Measurements from ENCODE around the gene PROCA1.

PROCA1 gene

DNA sequence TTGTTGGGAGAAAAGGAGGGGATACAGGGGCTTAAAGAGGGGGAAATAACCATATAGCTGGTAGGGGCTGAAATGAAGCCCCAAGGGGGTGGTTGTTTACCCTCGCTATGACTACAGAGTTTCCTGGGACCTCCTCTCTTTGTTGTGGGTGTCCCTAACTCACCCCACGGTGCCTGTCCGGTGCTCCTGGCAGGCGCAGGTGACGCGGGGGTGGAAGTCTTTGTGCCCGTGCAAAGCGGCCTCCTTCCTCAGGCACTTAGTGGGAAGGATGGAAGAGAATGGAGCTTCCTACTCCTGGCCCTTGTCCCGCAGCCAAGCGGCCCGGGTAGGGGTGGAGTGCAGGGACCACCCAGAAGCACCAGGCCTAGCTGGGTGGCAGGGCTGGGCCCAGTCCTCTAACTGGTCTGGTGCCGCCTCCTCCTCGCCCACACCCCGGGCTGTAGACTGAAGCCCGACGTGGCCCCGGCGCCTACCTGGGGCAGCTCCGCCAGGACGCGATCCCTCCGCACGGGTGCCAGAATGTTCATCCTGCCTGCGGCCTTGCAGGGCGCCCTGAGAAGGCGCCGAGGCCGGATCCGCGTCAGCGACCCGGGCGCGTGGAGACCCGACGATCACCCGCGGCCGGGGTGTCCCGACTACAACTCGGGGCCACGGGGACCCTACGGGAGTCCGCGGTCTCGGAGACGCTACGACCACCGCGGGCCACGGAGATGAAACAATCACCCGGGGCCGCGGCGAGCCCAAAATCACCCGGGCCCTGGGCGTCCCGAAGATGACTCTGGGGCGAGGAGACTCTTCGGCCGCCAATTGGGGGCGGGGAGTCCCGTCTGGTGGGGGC is 5.3 kb upstream of the PROCA1 start:
- no peaks in the 10 kb centered on the region for H3K9me3 ChIP-seq (ENCODE audit: low read length)
- peaks cover 40% of the 10 kb centered on the region for H3K36me3 ChIP-seq (ENCODE audit: insufficient read depth, low read length)
- H3K4me3 ChIP-seq (ENCODE audit: low read length): peak overlapping the region; percentile 86

DNA sequence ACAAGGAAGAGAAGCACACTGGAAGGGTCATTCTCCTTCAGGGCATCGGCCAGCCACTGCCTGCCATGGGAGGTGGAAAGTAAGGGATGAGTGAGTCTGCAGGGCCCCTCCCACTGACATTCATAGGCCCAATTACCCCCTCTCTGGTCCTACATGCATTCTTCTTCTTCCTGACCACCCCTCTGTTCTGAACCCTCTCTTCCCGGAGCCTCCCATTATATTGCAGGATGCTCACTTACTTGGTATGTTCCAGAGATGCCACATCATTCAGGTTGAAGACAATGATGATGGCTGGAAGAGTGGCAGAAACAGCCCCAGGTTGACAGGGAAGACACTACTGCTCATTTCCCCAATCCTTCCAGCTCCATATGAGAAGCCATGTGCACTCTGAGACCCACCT is 3.5 kb upstream of the PROCA1 start:
- H3K36me3 ChIP-seq (ENCODE audit: insufficient read depth, low read length): peaks cover 31% of the 10 kb centered on the region
- H3K9me3 ChIP-seq (ENCODE audit: low read length): no peaks in the 10 kb centered on the region
- H3K4me3 ChIP-seq (ENCODE audit: low read length): no peak overlapping the region
- H2AFZ ChIP-seq (ENCODE audit: low read depth, low read length): no peak overlapping the region
- H3K27me3 ChIP-seq (ENCODE audit: insufficient read depth, low read length): no peaks in the 10 kb centered on the region
- peaks cover 27% of the 10 kb centered on the region for H3K4me1 ChIP-seq (ENCODE audit: insufficient read depth, low read length)

More for the DNA sequence above, 5.3 kb upstream of the PROCA1 start:
- Histone ChIP-seq H3K4me1 (ENCODE audit: insufficient read depth, low read length) (peaks cover 39% of the 10 kb centered on the region), H3K27me3 (ENCODE audit: insufficient read depth, low read length) (no peaks in the 10 kb centered on the region), H2AFZ (ENCODE audit: low read depth, low read length) (peak overlapping the region; percentile 78)

DNA sequence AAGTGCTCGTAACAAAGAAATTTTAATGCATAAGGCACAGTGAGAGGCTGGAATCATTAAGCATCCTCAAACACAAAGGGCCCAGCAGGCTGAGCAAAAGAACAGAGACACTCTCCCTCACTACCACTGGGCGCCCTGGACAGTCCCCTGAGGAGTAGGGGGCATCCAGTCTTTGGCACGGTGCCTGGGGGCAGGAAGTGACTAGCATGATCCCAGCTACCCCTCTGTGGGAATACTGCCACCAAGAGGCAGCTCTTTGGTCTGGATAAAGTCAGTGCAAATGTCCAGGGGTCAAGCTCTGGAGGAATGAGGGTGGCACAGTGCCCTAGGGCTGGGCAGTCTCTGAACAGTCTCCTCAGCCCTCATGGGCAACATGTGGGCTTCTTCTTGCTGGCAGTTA is 2.6 kb upstream of the PROCA1 start:
- H3K36me3 ChIP-seq (ENCODE audit: insufficient read depth, low read length): peaks cover 31% of the 10 kb centered on the region
- H3K9me3 ChIP-seq (ENCODE audit: low read length): no peaks in the 10 kb centered on the region
- H3K4me1 ChIP-seq (ENCODE audit: insufficient read depth, low read length): peaks cover 26% of the 10 kb centered on the region
- no peaks in the 10 kb centered on the region for H3K27me3 ChIP-seq (ENCODE audit: insufficient read depth, low read length)
- no peak overlapping the region for H2AFZ ChIP-seq (ENCODE audit: low read depth, low read length)
- H3K4me3 ChIP-seq (ENCODE audit: low read length): no peak overlapping the region

DNA sequence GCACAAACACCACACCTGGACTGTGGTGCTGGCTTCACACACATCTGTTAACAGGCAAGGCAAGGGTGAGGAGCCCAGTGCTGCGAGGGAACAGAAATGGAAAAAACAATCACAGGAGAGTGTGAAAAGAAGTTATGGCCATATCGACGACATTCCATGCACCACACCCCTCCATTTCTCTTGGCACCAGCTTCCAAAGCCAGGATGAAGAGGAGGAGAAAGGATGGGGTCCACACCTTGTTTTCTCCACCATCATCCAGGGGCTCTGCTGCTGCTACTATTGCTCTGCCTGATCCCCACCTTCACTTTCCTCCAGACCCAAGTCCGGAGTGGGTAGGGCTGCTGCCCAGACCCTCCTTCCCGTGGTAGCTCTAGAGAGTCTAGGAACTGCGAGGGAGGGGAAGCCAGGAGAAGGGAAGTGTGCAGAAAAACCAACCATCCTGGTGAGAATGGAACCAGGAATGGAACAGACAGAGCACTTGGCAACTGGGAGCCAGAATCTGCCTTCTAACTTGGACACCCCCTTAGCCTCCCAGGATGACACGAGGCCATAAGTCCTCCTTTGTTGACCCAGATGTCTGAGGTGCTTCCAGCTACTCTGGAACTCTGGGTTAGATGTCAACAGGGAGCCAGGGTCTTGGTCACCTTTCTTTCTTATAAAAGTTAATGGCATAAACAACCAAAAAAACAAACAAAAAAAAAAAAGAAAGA is 1.2 kb upstream of the PROCA1 start:
- H3K4me3 ChIP-seq (ENCODE audit: low read length): no peak overlapping the region
- H3K4me1 ChIP-seq (ENCODE audit: insufficient read depth, low read length): peaks cover 14% of the 10 kb centered on the region
- peaks cover 31% of the 10 kb centered on the region for H3K36me3 ChIP-seq (ENCODE audit: insufficient read depth, low read length)
- H3K27me3 ChIP-seq (ENCODE audit: insufficient read depth, low read length): no peaks in the 10 kb centered on the region
- H3K9me3 ChIP-seq (ENCODE audit: low read length): no peaks in the 10 kb centered on the region
- no peak overlapping the region for H2AFZ ChIP-seq (ENCODE audit: low read depth, low read length)

DNA sequence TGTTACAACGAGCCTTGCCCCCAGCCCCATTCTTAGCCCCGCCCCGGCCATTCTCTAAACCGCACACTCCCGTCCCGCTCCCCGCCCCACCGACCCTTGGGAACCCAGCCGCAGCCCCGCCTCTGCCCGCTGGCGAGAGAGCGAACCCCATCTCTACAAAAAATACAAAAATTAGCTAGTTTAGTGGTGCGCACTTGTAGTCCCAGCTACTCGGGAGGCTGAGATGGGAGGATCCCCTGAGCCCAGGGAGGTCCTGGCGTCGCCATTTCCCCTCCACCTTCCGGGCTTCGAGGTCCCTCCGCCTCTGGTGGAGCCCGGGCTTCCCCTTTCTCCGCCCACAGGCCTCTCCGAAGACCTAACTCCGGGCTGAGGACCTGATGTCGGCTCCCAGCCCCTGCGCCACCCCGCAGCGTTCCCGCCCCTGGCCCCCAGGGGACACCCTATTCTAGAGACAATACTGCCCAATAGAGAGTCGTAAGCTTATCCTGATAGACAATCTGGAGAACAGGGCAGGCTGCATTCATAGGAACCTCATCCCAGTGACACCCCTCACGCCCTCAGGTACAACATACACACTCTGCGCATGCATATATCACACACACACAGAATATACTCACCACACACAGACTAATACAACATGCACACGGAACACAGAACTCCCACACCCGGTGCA is 480 bp upstream of the PROCA1 start:
- Histone ChIP-seq H3K4me3 (ENCODE audit: low read length) (no peak overlapping the region), H3K4me1 (ENCODE audit: insufficient read depth, low read length) (peaks cover 14% of the 10 kb centered on the region), H2AFZ (ENCODE audit: low read depth, low read length) (no peak overlapping the region)

DNA sequence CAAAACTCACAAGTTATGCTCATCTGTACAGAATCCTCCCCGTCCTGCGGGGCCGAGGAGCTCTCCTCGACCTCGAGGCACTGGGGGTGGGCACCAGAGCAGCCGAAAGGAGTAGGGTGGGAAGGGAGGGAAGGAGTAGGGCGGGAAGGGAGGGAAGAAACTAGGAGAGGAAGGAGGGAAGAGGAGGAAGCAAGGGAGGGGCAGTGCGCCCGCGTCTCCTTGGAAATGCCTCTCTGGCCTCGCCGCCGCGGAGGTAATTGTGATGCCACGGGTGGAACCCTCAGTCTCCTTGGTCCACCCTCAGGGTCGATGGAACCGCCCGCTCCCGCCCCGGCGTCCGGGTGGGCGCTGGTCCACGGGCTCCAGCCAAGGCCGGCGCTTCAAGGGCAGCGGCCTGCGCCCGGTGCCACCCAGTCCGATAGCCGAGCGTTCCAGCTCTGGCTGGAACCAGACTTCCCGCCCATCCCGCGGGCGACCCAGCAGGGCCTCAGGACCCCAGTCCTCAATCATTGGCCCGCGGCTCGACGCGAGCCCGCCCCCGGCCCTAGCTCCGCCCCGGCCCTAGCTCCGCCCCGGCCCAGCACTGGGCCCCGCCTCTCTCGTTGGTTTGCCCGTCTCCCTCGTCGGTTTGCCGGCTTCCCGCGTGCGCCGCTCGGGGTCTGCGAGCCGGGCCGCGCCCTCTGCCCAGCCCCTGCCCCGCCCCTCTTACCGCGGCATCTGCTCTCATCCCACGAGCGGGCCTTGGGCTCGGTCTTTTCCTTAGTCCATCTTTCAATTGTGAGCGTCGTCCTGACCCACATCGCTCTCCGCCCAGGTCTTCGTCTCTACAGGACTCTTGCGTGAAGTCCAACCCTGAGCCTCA is 596 bp downstream of the PROCA1 start:
- Histone ChIP-seq H2AFZ (ENCODE audit: low read depth, low read length) (no peak overlapping the region), H3K4me1 (ENCODE audit: insufficient read depth, low read length) (peaks cover 5% of the 10 kb centered on the region), H3K4me3 (ENCODE audit: low read length) (peak overlapping the region; percentile 53), H3K9me3 (ENCODE audit: low read length) (no peaks in the 10 kb centered on the region), H3K36me3 (ENCODE audit: insufficient read depth, low read length) (peaks cover 31% of the 10 kb centered on the region), H3K27me3 (ENCODE audit: insufficient read depth, low read length) (no peaks in the 10 kb centered on the region)

More for the DNA sequence above, 480 bp upstream of the PROCA1 start:
- Histone ChIP-seq H3K27me3 (ENCODE audit: insufficient read depth, low read length) (no peaks in the 10 kb centered on the region), H3K36me3 (ENCODE audit: insufficient read depth, low read length) (peaks cover 31% of the 10 kb centered on the region), H3K9me3 (ENCODE audit: low read length) (no peaks in the 10 kb centered on the region)

DNA sequence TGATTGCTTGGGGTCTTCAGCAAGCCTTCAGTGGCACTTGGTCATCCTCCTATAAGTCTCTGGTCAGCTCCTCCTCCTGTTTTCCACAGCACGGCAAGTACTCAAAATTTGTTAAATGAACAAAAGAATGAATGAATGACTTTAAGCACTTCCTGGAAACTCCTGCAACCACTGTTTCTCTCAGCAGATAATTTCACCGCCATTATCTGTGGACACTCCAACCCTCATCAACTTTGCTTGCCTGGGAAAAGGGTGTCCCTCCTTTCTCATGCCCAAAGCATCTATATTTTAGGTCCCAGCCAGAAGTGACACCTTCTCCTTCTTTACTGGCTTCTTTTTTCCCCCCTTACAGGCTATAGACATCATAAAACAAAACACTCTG is 4.4 kb downstream of the PROCA1 start:
- H3K9me3 ChIP-seq (ENCODE audit: low read length): no peaks in the 10 kb centered on the region
- no peak overlapping the region for H3K4me3 ChIP-seq (ENCODE audit: low read length)
- peaks cover 18% of the 10 kb centered on the region for H3K36me3 ChIP-seq (ENCODE audit: insufficient read depth, low read length)
- peaks cover 10% of the 10 kb centered on the region for H3K4me1 ChIP-seq (ENCODE audit: insufficient read depth, low read length)
- no peaks in the 10 kb centered on the region for H3K27me3 ChIP-seq (ENCODE audit: insufficient read depth, low read length)
- H2AFZ ChIP-seq (ENCODE audit: low read depth, low read length): no peak overlapping the region

DNA sequence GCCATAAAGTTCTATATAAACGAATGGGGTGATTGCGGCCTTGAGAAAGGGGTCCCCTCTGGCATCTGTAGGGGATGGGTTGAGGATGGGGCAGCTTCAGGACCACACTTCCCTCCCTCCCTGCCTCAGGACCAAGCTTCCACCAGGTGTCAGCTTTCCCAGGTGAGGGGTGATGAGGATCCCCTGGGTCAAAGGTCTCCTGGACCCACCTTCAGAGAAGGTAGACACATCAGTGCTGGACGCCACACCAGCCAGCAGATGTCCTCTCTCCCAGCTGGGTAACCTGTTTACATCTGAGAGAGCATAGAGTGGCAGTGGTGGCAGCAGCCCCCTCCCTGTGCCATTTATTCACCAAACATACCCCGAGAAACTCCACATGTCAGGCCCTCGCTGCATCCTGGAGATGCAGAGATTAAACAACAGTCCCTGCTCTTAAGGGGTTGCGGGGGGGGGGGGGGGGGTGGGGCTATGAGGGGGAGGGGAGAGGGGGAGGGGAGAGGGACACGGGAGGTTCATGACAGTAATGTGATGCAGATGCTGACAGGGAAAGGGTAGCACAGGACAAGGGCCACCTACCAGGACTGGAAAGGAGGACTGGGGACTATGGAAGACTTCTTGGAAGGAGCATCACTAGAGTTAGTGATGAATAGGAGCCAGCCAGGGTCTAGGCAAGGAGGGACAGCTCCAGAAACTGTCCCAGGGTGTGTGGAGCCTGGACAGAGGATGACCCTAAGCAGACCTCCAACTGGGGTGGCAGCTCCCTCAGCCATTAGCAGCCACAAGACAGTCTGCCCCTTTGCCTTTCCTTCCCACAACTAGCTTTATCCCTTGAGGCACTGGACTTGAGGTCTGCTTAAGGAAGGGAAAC is 5.0 kb downstream of the PROCA1 start:
- no peak overlapping the region for H3K4me3 ChIP-seq (ENCODE audit: low read length)
- H3K36me3 ChIP-seq (ENCODE audit: insufficient read depth, low read length): peaks cover 24% of the 10 kb centered on the region

DNA sequence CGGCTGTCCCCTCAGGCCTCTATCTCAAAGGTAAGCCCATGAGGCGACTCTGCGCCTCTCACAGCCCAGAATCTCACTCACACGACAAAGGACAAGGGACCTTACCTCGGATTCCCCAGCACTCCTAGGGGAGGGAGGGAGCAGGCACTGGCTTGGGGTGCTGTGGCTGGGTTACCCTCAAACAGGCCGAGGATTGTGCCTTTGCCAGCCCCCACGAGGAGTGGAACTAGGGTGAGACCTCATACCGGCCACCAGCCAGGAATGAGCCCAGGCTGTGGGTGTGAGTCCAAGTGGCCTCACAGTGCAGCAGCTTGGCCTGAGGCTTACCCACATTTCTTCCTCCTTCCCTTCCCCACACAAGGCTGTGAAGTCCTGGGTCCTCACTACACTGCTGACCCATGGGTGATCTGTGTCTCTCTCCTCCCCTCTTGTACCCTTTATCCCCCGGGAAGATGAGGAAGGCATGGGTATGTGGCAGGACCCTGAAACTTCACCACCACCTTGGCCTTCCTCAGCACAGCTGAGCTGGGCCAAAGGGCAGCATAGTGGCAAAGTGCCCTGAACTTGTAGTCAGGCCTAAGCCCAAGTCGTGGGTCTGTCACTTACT is 5.9 kb downstream of the PROCA1 start:
- peaks cover 19% of the 10 kb centered on the region for H3K4me1 ChIP-seq (ENCODE audit: insufficient read depth, low read length)
- H2AFZ ChIP-seq (ENCODE audit: low read depth, low read length): no peak overlapping the region
- no peaks in the 10 kb centered on the region for H3K9me3 ChIP-seq (ENCODE audit: low read length)
- no peak overlapping the region for H3K4me3 ChIP-seq (ENCODE audit: low read length)
- H3K36me3 ChIP-seq (ENCODE audit: insufficient read depth, low read length): peaks cover 33% of the 10 kb centered on the region
- H3K27me3 ChIP-seq (ENCODE audit: insufficient read depth, low read length): no peaks in the 10 kb centered on the region

More for the DNA sequence above, 5.0 kb downstream of the PROCA1 start:
- peaks cover 16% of the 10 kb centered on the region for H3K4me1 ChIP-seq (ENCODE audit: insufficient read depth, low read length)
- no peaks in the 10 kb centered on the region for H3K27me3 ChIP-seq (ENCODE audit: insufficient read depth, low read length)
- H3K9me3 ChIP-seq (ENCODE audit: low read length): no peaks in the 10 kb centered on the region
- H2AFZ ChIP-seq (ENCODE audit: low read depth, low read length): no peak overlapping the region

DNA sequence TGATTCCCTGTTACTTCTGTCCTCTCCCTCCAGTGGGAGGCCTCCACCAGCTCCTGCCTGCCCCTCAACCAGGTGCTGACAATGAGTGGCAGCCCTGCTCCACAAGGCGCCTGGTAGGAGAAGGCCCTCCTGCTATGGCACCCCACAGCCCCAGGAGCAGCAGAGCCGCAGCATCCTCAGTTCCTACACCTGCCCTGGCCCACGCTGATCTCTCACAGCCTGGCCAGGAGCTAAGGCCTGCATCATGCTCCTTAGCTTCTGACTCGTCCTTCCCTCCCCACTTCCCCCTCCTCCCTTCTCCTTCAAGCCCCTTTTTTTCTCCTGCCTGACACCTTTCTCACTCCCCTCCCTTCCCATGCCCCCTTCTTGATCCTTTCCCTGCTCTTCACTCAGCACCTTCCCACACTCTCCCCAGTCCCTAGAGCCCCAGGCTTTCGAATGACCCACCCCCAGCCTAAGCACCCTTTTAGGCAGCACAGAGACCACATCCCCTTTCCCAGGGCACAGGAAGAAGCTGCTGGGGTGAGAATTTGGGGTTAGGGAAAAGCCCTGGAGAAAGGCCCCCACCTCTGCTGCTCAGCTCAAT is 6.5 kb downstream of the PROCA1 start:
- H3K4me1 ChIP-seq (ENCODE audit: insufficient read depth, low read length): peaks cover 19% of the 10 kb centered on the region
- H3K9me3 ChIP-seq (ENCODE audit: low read length): no peaks in the 10 kb centered on the region
- no peaks in the 10 kb centered on the region for H3K27me3 ChIP-seq (ENCODE audit: insufficient read depth, low read length)
- no peak overlapping the region for H3K4me3 ChIP-seq (ENCODE audit: low read length)
- H3K36me3 ChIP-seq (ENCODE audit: insufficient read depth, low read length): peaks cover 40% of the 10 kb centered on the region
- no peak overlapping the region for H2AFZ ChIP-seq (ENCODE audit: low read depth, low read length)

DNA sequence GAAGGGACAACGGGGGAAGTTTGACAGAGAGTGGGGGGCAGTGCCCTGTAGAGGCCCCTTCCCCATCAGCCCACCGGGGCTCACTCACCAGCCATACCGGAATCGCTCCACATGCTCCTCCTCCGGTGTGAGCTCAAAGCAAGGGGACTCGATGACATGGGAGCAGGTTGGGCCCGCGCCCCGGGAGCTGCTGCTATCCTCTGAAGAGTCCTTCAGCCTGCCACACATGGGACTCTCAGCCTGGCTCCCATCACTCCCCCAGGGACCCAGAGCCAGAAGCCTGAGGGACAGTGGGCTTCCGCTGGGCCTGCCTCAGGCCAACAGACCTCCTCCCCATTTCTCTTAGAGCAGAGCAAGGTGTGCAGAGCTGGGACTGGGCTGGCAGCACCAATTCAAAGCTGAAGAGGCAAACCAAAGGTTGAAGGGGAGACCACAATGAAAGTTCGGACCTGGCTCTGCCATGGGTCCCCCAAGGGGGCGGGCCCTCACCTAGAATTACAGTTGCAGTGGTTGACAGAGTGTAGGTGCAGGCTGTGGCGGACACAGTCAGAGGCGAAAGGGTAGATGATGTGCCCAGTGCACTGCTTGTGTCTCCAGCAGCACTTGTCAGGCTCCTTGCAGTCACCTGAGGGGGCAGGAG is 7.3 kb downstream of the PROCA1 start:
- no peaks in the 10 kb centered on the region for H3K9me3 ChIP-seq (ENCODE audit: low read length)
- H3K4me1 ChIP-seq (ENCODE audit: insufficient read depth, low read length): peaks cover 19% of the 10 kb centered on the region
- no peak overlapping the region for H3K4me3 ChIP-seq (ENCODE audit: low read length)
- H2AFZ ChIP-seq (ENCODE audit: low read depth, low read length): no peak overlapping the region
- peaks cover 48% of the 10 kb centered on the region for H3K36me3 ChIP-seq (ENCODE audit: insufficient read depth, low read length)
- H3K27me3 ChIP-seq (ENCODE audit: insufficient read depth, low read length): no peaks in the 10 kb centered on the region
